ENCODE data around the gene TTC27.

Gene TTC27

DNA sequence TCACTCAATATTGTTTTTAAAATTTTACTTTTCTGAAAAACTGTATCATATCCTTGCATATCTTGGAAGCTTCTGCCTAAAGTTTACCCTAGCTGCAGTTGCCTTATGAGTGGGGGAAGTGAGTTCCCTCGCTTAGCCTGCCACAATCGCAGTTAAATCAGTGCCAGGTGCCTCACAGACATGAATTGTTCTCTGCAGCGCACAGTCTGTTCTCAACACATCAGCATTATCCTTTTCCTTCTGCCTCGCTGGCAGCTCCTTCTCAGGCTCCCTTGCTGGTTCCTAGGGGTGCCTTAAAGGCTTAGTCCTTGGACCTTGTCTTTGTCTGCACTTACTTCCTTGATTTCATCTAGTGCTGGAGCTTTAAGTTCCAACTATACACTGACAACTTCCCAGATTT lies 132.8 kb downstream of the TTC27 start:
- DNase-seq = no peak

DNA sequence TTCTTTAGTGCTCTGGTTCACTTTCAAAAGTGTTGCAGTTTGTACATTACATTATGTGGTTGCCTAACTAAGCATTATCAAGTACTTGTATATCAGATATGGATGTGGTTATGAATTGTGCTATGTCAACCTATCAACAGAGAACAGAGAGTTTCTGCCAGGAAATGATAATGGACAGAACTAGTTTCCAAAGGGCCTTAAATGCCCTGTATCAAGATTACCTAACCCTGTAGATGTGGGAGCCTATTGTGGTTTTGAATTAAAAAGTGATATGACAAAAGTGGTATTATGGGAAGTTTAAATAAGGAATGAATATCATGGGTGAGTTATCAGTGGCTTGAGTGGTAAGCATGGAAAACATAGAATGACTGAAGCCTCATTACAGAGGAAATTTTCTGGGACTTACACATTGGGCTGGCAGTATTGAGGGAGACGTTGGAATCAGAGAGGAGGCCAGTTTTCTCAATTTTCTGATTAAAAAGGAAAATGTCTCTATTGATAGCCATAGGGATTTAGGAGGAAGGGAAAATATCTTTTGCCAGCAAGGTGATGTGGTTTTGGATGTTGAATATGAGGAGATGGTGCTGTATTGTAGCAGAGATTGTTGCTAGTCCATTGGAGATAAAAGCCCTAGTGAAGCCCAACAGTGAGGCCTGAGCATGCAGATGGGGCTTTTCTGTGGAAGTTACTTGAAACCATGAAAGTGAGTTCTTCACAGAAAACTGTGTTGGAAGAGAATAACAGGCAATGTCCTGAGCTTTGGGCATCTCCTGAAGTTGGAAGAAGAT lies 140.7 kb downstream of the TTC27 start:
- DNase-seq = no peak

DNA sequence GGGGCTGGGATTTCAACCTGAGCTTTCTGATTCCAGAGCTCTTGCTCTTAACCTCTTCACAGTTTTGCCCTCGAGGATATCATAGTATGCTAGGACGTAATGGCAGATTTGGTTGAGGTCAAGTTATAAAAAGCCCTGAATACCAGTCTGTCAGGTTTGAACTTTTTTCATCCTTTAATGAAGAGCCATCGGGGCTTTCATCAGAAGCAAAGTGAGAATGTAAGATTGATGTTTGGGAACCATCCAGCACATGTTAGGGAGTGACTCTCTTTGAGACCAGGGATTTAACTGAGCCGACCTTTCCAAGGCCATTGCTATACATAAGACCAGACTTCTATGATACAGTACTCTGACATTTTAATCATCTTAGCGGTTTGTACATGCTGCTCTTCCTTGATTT lies 142.5 kb downstream of the TTC27 start:
- DNase-seq = no peak

- no peak for DNase-seq
These were observed 145.0 kb downstream of the TTC27 start for GRCh38 chr2:32772638-32773447.

DNA sequence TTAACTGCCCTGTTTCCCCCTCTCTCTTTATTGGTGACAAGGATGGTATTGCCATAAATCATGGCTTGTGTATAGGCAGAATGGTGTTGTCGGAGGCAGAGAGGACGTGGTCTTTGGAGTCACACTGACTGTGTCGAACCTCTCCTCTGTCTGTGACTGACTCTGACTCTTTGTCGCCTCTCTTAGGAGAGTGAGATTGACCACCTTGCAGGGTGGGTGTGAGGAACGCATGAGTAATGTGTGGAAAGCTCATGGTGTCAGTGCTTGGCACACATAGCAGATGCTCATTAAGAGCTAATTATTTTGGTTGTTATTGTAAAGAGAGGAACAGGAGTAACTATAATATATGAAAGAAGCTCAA lies 145.6 kb downstream of the TTC27 start:
- DNase-seq = no peak

DNA sequence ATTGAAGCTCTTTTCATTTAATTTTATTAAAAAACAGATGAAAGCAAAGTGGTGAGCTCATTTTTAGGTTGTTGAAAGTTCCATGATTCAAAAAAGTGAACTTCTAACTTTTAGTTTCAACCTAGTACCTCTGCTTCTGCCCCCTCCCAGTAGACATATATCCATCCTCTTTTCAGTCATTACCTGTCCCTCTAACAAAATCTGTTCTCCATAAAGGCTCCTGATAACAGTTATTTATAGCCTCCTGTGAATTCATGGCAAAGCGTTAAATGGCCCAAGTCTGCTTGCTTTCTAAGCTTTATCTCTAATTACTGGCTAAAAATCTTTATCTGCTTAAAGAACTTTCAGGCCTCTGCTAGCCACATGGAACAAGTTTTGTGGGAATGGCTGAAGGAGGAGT lies 148.1 kb downstream of the TTC27 start:
- DNase-seq = no peak

GRCh38 chr2:32777714-32778113 lies 149.9 kb downstream of the TTC27 start:
- no peak for DNase-seq

GRCh38 chr2:32780961-32781360 lies 153.1 kb downstream of the TTC27 start:
- DNase-seq = no peak

- DNase-seq = no peak
These were observed 155.6 kb downstream of the TTC27 start for GRCh38 chr2:32783469-32783868.

- DNase-seq = no peak
These were observed 156.1 kb downstream of the TTC27 start for GRCh38 chr2:32783933-32784332.

GRCh38 chr2:32787207-32787606 lies 159.4 kb downstream of the TTC27 start:
- DNase-seq = no peak

- no peak for DNase-seq
These were observed 160.3 kb downstream of the TTC27 start for GRCh38 chr2:32788114-32788513.

DNA sequence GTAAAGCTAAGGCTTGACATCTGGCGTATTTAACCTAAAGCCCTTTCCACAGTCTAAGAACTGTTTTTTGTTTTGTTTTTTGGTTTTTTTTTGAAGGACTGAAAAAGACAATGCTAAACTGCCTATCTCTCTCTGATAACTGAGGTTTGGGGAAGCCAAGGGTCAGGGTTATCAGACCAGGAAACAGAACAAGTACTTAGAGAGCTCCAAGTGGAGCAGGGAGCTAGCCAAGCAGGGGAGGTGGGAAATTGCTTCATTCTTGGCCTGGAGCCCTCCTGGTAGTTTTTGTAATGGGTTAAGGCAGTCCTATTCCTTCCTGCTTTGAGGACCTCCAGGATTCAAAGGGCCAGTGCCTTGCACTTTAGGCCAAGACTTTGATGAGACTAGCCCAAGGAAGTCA lies 164.6 kb downstream of the TTC27 start:
- no peak for DNase-seq

DNA sequence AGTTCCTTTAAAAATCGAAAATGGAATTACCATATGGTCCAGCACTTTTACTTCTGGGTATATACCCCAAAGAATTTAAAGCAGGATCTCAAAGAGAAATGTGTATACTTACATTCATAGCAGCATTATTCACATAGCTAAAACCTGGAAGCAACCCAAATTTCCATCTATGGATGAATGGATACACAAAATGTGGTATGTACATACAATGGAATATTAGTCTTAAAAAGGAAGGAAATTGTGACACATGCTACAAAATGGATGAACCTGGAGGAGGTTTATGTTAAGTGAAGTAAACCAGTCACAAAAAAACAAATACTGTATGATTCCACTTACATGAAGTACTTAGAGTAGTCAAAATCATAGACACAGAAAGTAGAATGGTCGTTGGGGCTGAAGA lies 171.0 kb downstream of the TTC27 start:
- DNase-seq = no peak

DNA sequence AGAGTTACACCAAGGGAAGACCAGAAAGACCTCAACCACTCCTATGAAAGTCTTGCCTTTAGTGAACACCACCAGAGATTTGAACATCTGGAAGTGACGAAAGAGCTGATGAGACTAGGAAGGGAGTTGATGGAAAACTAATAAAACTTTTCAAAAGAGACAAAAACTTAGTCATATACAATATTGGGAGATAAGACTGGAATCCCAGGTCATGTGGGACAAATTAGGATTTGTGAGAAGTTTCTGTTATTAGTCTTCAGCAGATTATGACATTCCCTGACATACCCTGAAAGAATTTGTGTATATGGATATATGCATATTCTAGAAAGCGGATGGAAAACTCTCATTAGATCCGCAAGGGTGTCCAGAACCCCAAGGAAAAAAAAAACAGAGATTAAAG lies 173.9 kb downstream of the TTC27 start:
- DNase-seq = no peak

DNA sequence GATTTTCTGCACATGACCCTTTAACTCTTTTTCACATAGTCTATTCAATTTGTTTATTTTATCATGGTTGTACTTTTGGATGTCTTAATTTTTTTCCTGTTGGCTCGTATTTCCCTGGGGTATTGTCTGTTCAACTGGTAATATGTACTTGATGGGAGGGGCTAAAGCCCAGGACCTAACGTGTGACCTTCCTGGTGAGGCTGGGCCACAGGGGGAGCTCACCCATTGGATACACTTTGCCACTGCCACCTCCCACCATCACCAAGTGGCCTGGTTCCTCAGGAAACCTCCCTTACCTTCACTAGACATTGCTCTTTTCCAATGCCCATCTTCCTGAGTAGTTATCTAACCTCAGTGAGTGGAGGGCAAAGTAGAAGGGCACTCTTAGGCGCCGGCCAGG lies 175.0 kb downstream of the TTC27 start:
- DNase-seq = no peak

- DNase-seq = no peak
These were observed 176.4 kb downstream of the TTC27 start for GRCh38 chr2:32804205-32804604.

GRCh38 chr2:32805104-32806095 lies 177.6 kb downstream of the TTC27 start:
- DNase-seq = no peak

DNA sequence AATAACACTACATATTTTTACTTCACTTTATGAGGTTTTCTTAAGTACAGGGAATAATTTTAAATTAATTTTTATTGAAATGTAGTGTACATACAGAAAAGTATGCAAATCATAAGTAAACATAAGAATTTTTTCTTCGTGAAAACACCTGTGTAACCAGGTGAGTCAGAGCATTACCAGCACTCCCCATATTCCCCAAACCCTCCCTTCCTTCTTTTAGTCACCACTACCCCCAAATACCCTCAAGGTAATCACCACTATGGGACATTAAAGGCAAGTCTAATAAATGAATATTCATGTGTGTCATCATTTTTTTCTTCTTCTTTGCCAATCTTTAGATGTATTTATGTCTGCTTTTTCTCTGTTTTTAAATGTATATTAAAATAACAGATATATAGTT lies 179.0 kb downstream of the TTC27 start:
- no peak for DNase-seq

GRCh38 chr2:32807662-32808061 lies 179.8 kb downstream of the TTC27 start:
- no peak for DNase-seq

DNA sequence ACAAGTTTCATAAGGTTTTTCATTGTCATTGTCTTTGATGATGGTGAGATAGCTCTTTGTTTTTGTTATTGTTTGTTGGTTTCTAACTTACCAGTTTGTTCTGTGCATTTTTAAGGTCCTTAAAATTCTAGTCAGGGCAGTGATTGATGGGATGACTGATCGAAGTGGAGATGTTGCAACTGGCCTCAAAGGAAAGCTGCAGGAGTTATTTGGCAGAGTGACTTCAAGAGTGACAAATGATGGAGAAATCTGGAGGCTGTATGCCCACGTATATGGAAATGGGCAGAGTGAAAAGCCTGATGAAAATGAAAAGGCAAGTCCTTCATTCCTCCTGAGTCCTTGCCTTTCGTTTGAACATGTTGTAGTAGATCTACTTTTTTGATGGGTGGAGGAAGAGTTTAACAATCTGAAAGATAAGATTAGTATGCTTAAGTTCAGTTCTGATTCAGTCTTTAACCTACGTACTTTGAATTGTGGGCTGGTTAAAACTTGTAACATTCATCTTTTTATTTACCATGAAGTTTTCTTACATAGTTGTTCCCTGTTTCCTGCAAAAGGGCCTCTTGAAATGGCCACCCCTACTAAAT lies 183.2 kb downstream of the TTC27 start:
- no peak for DNase-seq

- DNase-seq = no peak
These were observed 183.8 kb downstream of the TTC27 start for GRCh38 chr2:32811696-32812095.

- no peak for DNase-seq
These were observed 184.5 kb downstream of the TTC27 start for GRCh38 chr2:32812316-32812715.
